NCI-H1092 treated with DMSO at 0.1 percent for 48 hours (cell line): ENCODE measurements around the gene TBCD.
"Not testable (repeated sequence)": the region's sequence is repeated elsewhere in the genome, so short reads cannot be mapped to it uniquely, and the experiment has no call there.

Source experiments
- DNase-seq: peaks from one replicate; lab custom pipeline; 2025; lab: John Stamatoyannopoulos, UW

TBCD gene

DNA sequence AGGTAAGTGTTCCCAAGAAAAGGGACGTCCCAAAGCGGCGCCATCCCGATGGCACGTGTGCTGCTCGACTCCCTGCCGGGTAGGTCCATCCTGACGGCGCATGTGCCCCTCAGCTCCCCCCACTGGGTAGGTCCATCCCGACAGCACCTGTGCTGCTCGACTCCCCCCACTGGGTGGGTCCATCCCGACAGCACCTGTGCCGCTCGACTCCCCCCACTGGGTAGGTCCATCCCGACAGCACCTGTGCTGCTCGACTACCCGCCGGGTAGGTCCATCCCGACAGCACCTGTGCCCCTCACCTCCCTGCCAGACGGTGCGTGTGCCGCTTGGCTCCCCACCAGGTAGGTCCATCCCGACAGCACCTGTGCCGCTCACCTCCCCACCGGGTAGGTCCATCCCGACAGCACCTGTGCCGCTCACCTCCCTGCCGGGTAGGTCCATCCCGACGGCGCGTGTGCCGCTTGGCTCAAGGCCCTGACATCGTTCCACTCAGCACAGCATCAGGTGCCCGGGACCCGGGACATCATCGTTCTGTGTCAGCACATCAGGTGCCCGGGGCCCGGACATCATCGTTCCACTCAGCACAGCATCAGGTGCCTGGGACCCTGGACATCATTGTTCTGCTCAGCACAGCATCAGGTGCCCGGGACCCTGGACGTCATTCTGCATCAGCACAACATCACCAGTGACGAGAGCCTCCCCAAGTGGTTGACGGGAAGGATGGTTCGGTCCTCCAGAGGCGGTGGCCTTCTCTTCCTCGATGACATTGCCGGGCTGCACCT is 22.2 kb upstream of the TBCD start:
- no peak for DNase-seq

DNA sequence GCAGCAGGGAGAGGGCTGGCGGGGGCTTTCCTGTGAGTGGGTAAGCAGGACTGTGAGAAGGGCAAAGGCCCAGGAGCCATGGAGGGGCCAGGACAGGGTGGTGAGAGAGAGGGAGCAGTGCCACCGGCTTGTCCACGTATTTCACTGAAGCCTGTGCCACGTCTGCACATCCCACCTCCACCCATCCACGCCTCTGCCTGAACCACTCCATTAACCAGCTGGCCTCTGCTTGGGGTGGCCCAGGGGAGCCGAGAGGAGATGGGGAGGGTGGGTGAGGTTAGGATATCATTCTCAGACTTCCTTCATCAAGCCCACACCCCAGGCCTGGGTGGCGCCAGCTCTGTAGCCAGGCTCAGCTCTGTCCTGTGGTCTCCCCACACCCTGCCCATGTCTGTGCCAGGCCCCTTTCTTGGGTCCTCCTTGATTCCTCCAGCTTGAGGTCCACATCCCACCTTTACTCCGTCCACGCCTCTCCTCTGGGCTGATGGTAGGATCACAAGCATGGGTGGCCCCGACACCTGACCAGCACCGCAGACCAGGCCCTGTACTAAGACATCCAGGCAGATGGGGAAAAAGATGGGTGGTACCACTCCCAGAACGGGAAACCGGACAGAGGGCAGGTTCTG is 19.6 kb upstream of the TBCD start:
- no peak for DNase-seq

DNA sequence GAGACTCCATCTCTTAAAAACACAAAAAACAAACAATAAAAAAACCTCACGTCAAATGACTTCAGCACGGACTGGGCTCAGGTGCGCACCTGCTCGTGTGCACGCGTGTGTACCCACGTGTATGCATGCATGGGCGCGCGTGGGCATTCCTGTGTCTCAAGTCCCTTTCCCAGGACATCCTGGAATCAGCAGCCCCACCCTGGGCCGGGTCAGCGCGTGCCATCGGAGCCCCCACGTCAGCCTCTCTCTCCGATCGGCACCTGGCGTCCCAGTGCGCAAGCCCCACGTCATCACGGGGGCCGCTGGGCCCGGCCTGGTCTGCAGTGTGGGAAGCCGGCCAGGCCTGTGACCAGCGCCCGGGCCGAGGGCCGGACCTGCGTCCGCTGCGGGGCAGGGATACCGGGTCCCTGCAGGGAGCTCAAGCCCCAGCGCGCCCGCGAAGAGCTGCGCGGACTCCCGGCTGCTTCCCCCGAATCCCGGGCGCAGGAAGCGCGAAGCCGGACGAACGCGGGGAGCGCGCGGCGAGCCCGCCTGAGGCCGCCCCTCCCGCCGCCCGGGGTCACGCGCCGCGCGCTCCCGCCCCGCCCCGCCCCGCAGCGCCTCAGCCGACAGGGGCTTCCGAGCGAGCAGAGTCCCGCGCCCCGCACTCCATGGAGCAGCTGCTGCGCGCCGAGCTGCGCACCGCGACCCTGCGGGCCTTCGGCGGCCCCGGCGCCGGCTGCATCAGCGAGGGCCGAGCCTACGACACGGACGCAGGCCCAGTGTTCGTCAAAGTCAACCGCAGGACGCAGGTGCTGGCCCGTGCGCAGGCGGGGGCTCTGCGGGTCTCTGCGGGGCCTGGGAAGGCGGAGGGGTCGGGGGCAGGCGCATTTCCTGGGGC is 16.6 kb upstream of the TBCD start, which contains the start of gene FN3K:
FN3K (plus strand) TSS at position 629 of the 880 bp plus-strand sequence; CDS start at position 651, 22 bp downstream.
- peak; percentile 54 for DNase-seq

DNA sequence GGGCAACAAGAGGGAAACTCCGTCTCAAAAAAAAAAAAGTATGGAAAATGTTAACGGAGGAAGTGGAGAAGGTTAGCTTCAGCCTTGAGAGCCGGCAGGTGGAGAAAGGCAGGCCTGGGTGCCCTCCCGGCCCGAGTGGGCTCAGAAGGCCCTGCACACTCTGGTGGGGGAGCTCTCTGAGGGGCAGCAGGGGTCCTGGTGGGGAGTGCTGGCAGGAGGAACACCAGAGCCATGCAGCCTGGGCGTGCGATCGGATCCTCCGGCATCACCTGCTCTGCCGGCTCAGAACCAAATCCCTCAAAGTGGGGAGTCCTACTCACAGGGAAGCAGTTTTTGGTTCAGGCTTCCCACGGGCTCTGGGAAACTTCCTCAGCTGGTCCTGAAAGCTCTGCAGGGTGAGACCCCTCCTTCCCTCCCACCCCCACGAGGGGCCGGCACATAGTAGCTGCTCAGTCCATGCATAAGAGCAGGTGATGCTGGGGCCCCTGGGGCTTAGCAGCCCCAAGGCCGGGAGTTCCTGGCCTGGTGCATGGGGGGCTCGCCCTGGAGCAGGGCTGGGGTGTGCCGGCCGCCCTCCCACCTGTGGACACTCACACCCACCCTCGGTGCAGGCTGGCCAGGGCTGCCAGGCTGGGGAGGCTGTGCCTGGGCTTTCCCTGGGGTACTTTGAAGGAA is 15.2 kb upstream of the TBCD start:
- DNase-seq = no peak

DNA sequence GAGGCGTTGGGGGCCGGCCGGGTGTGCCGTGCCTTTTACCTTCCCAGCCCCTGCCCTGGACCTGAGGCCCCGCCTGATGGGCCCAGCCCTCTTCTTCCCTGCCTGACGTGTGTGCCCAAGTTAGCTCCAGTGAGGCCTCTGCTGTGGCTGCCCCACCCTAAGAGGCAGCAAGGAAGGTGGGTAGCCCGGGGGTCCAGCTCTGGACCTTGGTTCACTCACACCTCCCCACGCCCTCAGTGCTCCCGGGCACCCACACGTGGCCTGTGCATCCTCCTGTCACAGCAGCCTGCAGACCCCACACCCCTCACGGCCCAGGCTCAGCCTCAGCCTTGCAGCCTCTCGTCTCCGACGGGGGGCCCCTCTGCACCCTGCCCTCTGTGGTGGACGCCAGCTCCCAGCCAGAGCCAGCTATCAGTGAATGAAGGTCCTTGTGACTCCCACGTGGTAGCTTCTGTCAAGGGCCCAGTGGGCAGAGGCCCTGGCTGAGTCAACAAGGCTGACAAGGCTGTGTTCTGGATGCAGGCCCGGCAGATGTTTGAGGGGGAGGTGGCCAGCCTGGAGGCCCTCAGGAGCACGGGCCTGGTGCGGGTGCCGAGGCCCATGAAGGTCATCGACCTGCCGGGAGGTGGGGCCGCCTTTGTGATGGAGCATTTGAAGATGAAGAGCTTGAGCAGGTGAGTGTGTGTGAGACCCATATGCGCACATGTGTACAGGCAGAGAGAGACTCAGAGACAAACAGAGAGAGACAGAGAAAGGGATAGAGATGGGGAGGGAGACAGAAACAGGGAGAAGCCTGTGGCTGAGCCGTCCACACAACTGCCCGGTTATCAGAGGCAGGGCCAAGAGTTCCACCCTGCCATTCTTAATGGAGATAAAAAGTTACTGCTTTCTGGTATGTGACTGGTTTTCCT is 13.6 kb upstream of the TBCD start:
- peak; percentile 54 for DNase-seq

DNA sequence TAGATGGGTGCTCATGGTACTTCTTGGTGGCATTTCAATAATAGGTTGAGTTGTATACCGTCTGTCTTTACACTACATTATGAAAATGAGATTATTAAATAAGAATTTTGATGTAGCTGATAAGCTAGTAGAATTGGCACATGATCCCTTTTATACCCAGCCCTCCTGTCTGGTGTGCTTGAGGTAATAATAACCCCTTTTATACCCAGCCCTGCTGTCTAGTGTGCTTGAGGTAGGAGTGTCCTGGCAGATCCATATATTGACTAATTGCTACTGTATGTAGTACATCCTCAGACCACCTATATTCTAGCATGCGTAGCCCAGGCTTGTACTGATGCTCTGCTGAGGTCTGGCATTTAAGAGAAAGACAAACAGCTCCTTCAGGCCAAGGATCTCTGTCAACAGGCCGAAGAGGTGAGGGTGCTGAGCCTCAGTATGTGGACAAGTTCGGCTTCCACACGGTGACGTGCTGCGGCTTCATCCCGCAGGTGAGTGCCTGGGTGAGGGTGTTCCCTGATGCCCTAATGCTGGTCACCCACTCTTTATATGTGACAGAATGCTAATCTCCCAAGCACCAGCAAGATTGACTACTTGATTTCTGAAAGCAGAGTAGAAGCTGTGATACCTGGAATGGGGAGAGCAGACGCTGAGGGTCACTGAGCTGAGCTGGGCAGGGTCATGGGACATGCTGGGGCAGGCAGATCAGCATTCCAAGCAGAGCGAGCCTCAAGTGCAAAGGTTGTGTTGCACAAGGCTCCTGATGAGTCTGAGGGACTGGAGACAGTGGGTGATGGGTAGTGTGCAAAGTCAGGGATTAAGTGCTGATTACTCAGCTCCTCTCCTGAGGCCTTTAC is 10.7 kb upstream of the TBCD start:
- DNase-seq = no peak

DNA sequence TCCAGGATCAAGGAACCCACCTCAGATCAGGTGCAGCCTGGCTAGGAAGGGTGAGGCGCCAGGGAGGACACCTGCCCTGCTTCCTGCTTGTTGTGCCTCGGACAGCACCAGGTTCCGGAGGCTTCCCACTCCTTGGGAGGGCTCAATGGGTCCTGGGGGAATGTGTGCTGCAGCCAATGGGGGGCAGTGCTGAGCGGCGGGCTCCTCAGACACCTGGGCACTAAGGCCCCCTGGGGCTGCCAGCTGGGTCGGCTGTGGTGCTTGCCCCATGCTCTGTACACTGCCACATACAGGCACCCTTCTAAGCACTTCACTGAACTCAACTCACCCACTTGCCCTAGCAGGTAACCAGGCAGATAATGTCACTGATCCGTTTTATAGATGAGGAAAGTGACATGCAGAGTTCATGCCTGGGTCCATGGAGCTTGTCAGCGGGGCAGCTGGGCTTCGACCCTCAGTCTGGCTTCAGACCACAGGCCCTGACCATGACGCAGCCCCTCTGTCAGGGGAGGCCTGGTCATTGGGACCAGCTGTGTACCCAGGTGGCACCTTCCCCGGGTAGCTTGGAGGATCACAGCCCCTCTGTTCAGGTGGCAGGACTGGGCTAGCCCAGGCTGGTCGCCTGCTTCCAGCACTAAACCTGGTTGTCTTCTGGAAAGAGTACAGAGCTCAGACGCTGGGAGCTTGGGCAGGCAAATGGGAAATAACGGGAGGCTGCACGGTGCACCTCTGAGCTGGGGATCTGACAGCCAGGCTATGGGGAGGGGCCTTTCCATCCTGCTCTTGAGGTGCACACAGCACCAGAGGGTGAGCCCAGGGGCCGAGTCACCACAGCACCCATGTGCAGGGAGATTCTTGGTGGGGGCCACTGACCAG is 8.3 kb upstream of the TBCD start:
- no peak for DNase-seq

DNA sequence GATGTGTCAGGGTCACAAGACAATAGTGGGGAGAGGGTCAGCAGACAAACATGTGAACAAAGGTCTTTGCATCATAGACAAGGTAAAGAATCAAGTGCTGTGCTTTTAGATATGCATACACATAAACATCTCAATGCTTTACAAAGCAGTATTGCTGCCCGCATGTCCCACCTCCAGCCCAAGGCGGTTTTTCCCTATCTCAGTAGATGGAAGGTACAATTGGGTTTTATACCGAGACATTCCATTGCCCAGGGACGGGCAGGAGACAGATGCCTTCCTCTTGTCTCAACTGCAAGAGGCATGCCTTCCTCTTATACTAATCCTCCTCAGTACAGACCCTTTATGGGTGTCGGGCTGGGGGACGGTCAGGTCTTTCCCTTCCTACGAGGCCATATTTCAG is 7.1 kb upstream of the TBCD start:
- not testable (repeated sequence) for DNase-seq

DNA sequence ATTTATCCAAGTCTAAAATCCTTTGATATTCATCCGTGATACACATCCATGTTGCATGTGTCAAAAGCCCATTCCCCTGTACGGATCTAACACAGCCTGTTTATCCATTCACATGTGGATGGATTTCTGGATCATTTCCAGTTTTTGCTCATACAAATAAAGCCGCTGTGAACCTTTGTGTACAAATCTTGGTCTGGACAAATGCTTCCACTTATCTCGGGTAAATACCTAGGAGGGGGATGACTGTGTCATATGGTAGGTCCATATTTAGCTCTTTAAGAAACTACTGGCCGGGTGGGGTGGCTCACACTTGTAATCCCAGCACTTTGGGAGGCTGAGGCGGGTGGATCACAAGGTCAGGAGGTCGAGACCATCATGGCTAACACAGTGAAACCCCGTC is 6.3 kb upstream of the TBCD start:
- DNase-seq = no peak

DNA sequence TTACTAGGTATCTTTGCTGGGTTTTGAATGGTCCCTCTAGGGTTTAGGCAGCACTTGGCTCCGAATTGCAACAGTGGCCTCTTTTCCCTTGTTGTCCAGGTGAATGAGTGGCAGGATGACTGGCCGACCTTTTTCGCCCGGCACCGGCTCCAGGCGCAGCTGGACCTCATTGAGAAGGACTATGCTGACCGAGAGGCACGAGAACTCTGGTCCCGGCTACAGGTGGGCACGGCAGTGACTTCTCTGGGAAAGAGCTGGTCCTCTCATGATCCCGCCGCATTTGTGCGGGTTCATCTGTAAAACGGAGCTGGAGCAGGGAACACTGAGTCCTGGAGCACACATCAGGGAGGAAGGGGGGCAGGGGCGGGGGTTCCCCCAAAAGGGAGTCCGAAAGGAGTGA is 3.1 kb upstream of the TBCD start:
- DNase-seq = no peak

DNA sequence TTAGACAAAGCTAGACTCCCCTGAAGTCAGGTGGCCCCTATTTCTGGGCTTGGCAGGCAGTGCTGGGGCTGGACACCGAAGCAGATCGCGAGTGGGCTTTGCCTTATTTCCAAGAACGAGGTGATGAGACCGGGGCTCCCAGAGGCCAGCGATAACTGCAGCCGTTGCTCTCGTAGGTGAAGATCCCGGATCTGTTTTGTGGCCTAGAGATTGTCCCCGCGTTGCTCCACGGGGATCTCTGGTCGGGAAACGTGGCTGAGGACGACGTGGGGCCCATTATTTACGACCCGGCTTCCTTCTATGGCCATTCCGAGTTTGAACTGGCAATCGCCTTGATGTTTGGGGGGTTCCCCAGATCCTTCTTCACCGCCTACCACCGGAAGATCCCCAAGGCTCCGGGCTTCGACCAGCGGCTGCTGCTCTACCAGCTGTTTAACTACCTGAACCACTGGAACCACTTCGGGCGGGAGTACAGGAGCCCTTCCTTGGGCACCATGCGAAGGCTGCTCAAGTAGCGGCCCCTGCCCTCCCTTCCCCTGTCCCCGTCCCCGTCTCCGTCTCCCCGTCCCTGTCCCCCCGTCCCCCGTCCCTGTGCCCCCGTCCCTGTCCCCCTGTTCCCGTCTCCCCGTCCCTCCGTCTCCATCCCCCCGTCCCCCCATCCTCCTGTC is 1.5 kb upstream of the TBCD start:
- DNase-seq = no peak

DNA sequence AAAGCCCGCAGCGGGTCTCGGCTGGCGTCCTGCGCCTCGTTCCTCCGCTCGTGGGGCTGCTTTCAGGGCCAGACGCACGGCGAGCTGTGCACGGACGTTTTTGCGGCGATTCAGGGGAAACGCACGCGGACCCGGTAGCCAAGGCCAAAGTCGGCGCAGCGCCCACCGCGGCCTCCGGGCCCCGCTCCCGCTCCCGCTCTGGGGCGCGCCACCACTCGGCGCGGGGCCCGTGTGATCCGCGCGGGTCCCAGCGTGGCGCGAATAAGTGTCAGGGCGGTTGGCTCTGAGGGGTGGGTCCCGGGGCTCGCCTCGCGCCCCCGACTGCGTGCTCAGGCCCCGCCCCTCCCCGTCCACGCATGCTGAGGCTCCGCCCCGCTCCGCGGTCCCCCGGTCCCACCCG is 694 bp upstream of the TBCD start:
- DNase-seq = no peak

DNA sequence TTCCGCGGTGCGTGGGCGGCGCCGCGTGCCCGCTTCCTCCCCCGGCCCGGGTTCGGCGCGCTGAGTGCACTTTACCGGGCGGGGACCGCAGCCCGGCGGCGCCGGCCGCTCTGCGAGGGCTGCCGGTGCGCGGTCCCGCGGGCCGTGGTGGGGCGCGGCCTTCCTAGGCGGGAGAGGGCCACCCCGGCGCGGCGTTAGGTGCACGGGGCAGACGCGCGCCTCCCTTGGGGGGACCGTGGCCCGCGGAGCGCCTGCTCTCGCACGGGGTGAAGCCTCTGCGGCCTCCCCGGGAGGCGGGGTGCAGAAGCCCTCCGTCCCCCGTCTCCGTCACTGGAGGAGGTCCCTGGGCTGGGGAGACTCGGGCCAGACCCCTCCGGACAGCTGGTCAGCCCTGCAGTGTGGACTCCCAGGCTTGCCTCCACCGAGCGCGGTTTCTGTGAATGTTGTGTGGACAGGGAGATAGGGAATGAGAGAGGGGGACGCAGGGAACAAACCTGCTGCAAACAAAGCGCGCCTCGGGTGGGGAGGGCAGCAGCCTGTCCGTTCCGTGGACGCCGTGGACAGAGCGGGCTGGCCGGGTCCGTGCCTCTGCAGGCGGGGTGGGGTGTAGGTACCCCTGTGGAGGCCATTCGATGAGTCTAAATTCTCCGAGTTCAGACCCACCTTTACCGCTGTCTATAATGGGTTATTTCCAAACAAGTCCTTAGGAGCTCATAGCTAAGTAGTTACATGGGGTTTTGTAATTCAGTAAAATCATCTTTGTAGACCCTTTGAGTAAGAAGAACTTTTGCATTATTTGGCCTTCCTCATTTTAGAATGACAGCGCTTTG is 721 bp downstream of the TBCD start:
- no peak for DNase-seq

DNA sequence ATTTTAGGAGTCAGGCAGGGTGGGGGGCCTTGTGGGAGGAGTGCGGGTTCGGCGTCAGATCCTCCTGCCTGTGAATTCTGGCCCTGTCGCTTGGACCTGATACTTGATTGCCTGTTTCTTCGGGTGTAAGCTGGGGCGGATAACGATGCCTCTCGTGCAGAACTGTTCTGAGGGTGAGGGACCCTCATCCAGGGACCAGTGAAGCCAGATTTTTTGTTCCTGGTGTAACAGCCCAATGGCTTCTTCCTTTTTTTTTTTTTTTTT is 1.3 kb downstream of the TBCD start:
- DNase-seq = no peak

DNA sequence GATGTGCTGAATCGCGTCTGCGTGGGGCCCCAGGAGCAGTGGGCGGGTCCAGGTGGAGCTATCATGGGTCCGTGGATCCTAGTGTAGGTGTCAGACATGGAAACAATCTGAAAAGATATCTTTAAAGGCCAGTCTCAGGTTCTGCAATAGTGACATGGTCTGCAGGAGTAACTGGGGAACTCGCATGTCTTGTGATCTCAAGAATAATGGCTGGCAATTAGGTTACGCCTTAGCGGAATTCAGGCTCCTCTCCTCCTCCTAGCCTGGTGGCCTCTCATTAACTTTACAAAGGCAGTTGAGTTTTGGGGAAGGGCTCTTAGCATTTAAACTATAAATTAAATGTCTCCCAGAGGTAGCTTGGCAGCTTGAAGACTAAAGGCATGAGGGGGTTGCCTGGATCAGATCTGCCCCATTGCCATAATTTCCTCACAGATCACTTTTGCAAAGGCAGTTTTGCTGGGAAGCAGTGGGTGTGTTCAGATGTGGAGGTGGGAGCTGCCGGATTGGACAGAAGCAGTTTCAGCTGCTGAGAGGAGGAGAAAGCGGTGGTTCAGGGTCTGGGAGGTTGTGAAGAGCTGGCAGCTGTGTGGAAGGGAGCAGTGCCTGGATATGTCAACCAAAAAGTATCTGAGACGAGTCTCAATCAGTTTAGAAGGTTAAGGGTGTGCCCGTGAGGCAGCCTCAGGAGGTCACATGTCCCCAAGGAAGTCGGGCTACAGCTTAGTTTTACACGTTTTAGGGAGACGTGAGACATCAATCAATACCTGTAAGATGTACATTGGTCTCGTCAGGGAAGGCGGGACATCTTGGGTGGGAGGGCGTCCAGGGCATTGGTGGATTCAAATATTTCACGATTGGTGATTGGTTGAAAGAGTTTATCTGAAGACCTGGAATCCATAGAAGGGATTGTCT is 2.7 kb downstream of the TBCD start:
- no peak for DNase-seq

DNA sequence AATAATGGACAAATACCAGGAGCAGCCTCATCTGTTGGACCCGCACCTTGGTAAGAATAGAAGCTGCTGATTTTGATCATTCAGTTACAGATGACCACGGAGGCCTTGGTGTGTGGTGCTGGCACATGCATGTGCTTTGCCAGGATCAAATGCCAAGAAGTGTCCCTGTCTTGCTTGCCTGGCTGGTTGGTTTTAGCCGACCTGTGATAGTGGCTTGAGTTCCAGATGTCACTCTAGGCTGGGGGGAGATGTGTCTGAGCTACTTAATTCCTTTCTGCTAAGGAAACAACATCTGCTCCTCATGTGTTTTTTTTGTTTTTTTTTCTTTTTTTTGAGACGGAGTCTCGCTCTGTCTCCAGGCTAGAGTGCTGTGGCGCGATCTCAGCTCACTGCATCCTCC is 4.3 kb downstream of the TBCD start:
- no peak for DNase-seq

DNA sequence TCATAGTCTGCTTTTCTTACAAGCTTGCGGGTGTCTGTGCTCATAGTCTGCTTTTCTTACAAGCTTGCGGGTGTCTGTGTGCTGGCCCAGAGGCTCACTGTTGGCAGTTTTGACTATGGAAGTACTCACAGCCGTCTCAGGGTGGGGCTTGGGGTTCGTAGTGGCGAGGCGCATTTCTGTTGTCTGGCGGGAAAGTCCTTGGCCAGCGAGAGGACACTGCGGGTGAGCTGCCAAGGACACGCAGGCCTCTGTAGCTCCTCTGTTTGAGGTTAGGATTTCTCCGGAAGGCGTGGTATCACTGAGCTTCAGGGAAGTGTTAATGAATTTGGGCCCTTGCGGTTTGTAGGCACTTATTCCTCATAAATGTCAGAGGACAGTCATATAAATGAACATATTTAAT is 13.5 kb downstream of the TBCD start:
- DNase-seq = no peak
